Measurements from ENCODE around the gene CASKIN2.

GRCh38 chr17:75548813-75549212, 33.5 kb upstream of the CASKIN2 start:
- TF ChIP-seq CTCF (conservative IDR thresholded peaks at IDR 0.05; ENCODE audit: low read length) (no peak), EZH2phosphoT487 (IDR thresholded peaks at IDR 0.05; ENCODE audit: borderline replicate concordance, low read depth, low read length) (no peak)

Measured in OCI-LY7 (cell line).